ENCODE data around the gene FMNL2. TPM values are rescaled to one million over a fixed set of nuclear protein-coding genes. Genes with fewer than 3 reads are reported as not detected.

The FMNL2 gene
- total and polyA plus RNA-seq, 2 of the 4 experiments (the other 2 are of a cell fraction): 10.9 to 11.4 TPM

DNA sequence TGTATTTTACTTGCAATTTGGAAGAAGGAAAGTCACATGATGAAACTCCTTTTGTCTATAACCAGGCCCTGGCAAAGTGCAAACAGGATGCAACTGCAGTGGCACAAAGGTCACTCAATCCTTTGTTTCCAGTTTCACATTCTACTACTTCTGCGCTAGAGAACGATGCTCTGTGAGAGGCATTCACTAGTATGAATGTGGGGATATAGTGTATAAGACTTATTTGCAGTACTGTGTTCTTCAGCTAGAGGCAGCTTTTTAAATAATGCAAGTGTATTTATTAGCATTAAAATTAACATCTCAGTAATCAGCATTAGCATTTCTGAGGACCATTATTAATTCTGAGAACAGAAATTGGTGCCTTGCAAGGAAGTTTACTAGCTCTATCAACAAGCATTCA lies 313.4 kb downstream of the FMNL2 start:
- dilution Hi-C loops (cut with HindIII; ENCODE audit: low sequenced_read_pairs, unreplicated experiment): loop anchor here (25.0 kb wide), 1 partner anchor 461 kb away; the partner anchor contains the start of gene STAM2
- no peak overlapping the region for H2BK15ac ChIP-seq (ENCODE audit: low read depth, low read length)
- no peak overlapping the region for H2AK5ac ChIP-seq (ENCODE audit: low read depth, low read length)
- H3K4me1 ChIP-seq (ENCODE audit: control insufficient read depth, insufficient read depth, low read length): peaks cover 3% of the 10 kb centered on the region; the same call in 1 of the 2 replicates
- ATAC-seq (ENCODE audit: low read depth) (peak; percentile 46; the same call in 1 of the 2 replicates), DNase-seq (peak; percentile 32)
- no peak overlapping the region for H3K23ac ChIP-seq (ENCODE audit: low read depth, low read length)
- H2BK20ac ChIP-seq (ENCODE audit: low read depth, low read length): no peak overlapping the region
- TF ChIP-seq, protein P1, sequence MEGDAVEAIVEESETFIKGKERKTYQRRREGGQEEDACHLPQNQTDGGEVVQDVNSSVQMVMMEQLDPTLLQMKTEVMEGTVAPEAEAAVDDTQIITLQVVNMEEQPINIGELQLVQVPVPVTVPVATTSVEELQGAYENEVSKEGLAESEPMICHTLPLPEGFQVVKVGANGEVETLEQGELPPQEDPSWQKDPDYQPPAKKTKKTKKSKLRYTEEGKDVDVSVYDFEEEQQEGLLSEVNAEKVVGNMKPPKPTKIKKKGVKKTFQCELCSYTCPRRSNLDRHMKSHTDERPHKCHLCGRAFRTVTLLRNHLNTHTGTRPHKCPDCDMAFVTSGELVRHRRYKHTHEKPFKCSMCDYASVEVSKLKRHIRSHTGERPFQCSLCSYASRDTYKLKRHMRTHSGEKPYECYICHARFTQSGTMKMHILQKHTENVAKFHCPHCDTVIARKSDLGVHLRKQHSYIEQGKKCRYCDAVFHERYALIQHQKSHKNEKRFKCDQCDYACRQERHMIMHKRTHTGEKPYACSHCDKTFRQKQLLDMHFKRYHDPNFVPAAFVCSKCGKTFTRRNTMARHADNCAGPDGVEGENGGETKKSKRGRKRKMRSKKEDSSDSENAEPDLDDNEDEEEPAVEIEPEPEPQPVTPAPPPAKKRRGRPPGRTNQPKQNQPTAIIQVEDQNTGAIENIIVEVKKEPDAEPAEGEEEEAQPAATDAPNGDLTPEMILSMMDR (conservative IDR thresholded peaks at IDR 0.05; ENCODE audit: low read depth, low read length): peak; percentile 28; the same call in 1 of the 2 replicates
- no peak for TF ChIP-seq FOS (IDR thresholded peaks at IDR 0.05; ENCODE audit: low read depth, low read length)
- TSS peak; percentile 60 for BruUV-seq (replicated peaks)
- H3K4ac ChIP-seq (ENCODE audit: low read depth, low read length): no peak overlapping the region
- H3K4me3 ChIP-seq (ENCODE audit: insufficient read depth, low read depth, low read length): no peak overlapping the region
- H4K5ac ChIP-seq (ENCODE audit: low read depth, low read length): no peak overlapping the region
- no peak overlapping the region for H2BK120ac ChIP-seq (ENCODE audit: low read depth, low read length)
- H2BK5ac ChIP-seq (ENCODE audit: low read depth, low read length, poor library complexity, severe bottlenecking): no peak overlapping the region
- in situ Hi-C loops (cut with MboI; ENCODE audit: low sequenced_read_pairs): no loop called here
- intact Hi-C loops (cut with micrococcal nuclease): no loop called here
- no peak overlapping the region for H4K91ac ChIP-seq (ENCODE audit: insufficient read depth, low read depth, low read length)
- peaks cover 0 to 4% of the 10 kb centered on the region in 2 experiments; a peak in 2 of 4 replicates for H3K79me1 ChIP-seq (ENCODE audit: low read depth in 1 of 2, low read length in 2 of 2)
- peaks cover 8% of the 10 kb centered on the region; the same call in 1 of the 2 replicates for H3K9me1 ChIP-seq (ENCODE audit: insufficient read depth, low read length)
- no CpG with 5 or more reads among the region's 2 CpGs for WGBS, 2 experiments (ENCODE audit: extremely low coverage in 2 of 2, insufficient read length in 1 of 2)
- peaks cover 3% of the 10 kb centered on the region for H3K36me3 ChIP-seq (ENCODE audit: control insufficient read depth, insufficient read depth, low read length)
- no peaks in the 10 kb centered on the region for H3K9me3 ChIP-seq (ENCODE audit: control insufficient read depth, insufficient read depth, low read length)
- no peak overlapping the region for H3K27ac ChIP-seq (ENCODE audit: insufficient read depth, low read length)
- H4K8ac ChIP-seq (ENCODE audit: low read depth in 2 of 2, low read length in 2 of 2): no peak overlapping the region
- no peaks in the 10 kb centered on the region for H4K20me1 ChIP-seq (ENCODE audit: insufficient read depth, low read length)
- CTCF ChIA-PET: interaction anchor here (0.7 to 2.2 kb wide), 3 partner anchors 13 to 459 kb away, joined by 3 to 10 read pairs (median 3); no protein-coding TSS in a partner anchor
- no peaks in the 10 kb centered on the region for H3K27me3 ChIP-seq (ENCODE audit: control insufficient read depth, insufficient read depth, low read length)
- H3K56ac ChIP-seq (ENCODE audit: extremely low read depth, insufficient read depth, low read length): no peak overlapping the region
- POLR2A ChIA-PET (ENCODE audit: unreplicated experiment): no interaction called here
- no peak overlapping the region for H2AFZ ChIP-seq (replicated peaks; ENCODE audit: low read length, poor library complexity)
- no peak overlapping the region for H3K9ac ChIP-seq (ENCODE audit: low read depth, low read length)
- no peak overlapping the region for H2AK9ac ChIP-seq (replicated peaks; ENCODE audit: low read depth, low read length, poor library complexity)
- no peak overlapping the region for H3K14ac ChIP-seq (replicated peaks; ENCODE audit: low read depth, low read length)
- H3K4me2 ChIP-seq (ENCODE audit: low read depth, low read length): no peak overlapping the region
- no peak overlapping the region for H3K18ac ChIP-seq (ENCODE audit: low read depth, low read length)

All from IMR-90 (cell line).